ENCODE data around the gene FBXO21.

The FBXO21 gene

GRCh38 chr12:117134059-117134458, 56.2 kb downstream of the FBXO21 start:
- no peaks in the 10 kb centered on the region for H4K20me1 ChIP-seq (ENCODE audit: control insufficient read depth, insufficient read depth, low read depth, low read length)
- no peak overlapping the region for H3K27ac ChIP-seq (ENCODE audit: low read depth, low read length)
- no peaks in the 10 kb centered on the region for H3K9me3 ChIP-seq (ENCODE audit: control insufficient read depth, insufficient read depth, low read length)
- H3K79me2 ChIP-seq (ENCODE audit: control insufficient read depth, low read length) = no peaks in the 10 kb centered on the region
- no peaks in the 10 kb centered on the region for H3K36me3 ChIP-seq (ENCODE audit: control insufficient read depth, low read length)
- H3K4me3 ChIP-seq (ENCODE audit: low read length) = no peak overlapping the region
- H3K4me2 ChIP-seq (ENCODE audit: low read length) = peak overlapping the region; percentile 43
- 0 out of 2 replicates have a peak, but pooled peaks cover under 1% of the 10 kb centered on the region for H3F3A ChIP-seq (ENCODE audit: control insufficient read depth, insufficient read depth)
- no peak for TF ChIP-seq EZH2phosphoT487 (IDR thresholded peaks at IDR 0.05; ENCODE audit: borderline replicate concordance, low read length)
- TF ChIP-seq, protein P1, sequence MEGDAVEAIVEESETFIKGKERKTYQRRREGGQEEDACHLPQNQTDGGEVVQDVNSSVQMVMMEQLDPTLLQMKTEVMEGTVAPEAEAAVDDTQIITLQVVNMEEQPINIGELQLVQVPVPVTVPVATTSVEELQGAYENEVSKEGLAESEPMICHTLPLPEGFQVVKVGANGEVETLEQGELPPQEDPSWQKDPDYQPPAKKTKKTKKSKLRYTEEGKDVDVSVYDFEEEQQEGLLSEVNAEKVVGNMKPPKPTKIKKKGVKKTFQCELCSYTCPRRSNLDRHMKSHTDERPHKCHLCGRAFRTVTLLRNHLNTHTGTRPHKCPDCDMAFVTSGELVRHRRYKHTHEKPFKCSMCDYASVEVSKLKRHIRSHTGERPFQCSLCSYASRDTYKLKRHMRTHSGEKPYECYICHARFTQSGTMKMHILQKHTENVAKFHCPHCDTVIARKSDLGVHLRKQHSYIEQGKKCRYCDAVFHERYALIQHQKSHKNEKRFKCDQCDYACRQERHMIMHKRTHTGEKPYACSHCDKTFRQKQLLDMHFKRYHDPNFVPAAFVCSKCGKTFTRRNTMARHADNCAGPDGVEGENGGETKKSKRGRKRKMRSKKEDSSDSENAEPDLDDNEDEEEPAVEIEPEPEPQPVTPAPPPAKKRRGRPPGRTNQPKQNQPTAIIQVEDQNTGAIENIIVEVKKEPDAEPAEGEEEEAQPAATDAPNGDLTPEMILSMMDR (IDR thresholded peaks at IDR 0.05; ENCODE audit: low read depth, low read length, poor library complexity, severe bottlenecking) = no peak
- no peaks in the 10 kb centered on the region for H3K27me3 ChIP-seq (ENCODE audit: control insufficient read depth, low read length)
- H3K4me1 ChIP-seq (ENCODE audit: control insufficient read depth, low read length) = peaks cover 11% of the 10 kb centered on the region
- H3K9me2 ChIP-seq (replicated peaks; ENCODE audit: control insufficient read depth, low read length) = no peaks in the 10 kb centered on the region

GRCh38 chr12:117130801-117131200, 59.5 kb downstream of the FBXO21 start:
- TF ChIP-seq, protein P1 (IDR thresholded peaks at IDR 0.05; ENCODE audit: low read depth, low read length, poor library complexity, severe bottlenecking) = no peak
- TF ChIP-seq EZH2phosphoT487 (IDR thresholded peaks at IDR 0.05; ENCODE audit: borderline replicate concordance, low read length) = no peak
- H3K4me3 ChIP-seq (ENCODE audit: low read length) = no peak overlapping the region

DNA sequence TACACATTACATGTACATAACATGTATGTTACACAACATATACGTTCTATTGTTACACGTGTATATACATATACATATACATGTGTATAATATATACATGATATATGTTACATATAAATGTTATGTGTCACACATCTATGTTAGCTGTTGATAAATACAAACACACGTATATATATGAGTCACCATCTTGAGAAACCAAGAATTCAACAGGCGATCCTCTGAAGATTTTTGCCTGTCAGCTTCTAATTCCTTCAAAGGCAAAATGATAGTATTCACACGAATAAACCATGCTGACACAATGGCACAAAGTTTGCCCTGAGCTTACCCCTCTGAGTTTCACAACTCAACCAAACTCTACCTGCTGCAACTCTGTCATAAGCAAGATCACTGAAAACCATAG, 60.9 kb downstream of the FBXO21 start:
- H3K27me3 ChIP-seq (ENCODE audit: control insufficient read depth, low read length) = no peaks in the 10 kb centered on the region
- 0 out of 2 replicates have a peak, but pooled peaks cover 6% of the 10 kb centered on the region for H3F3A ChIP-seq (ENCODE audit: control insufficient read depth, insufficient read depth)
- peaks cover 25% of the 10 kb centered on the region; the same call in 1 of the 2 replicates for H3K9me3 ChIP-seq (ENCODE audit: control insufficient read depth, insufficient read depth, low read length)
- peaks cover 10% of the 10 kb centered on the region for H3K4me1 ChIP-seq (ENCODE audit: control insufficient read depth, low read length)
- H3K4me3 ChIP-seq (ENCODE audit: low read length) = no peak overlapping the region
- H4K20me1 ChIP-seq (ENCODE audit: control insufficient read depth, insufficient read depth, low read depth, low read length) = no peaks in the 10 kb centered on the region
- H3K79me2 ChIP-seq (ENCODE audit: control insufficient read depth, low read length) = no peaks in the 10 kb centered on the region
- no peaks in the 10 kb centered on the region for H3K9me2 ChIP-seq (replicated peaks; ENCODE audit: control insufficient read depth, low read length)
- H3K36me3 ChIP-seq (ENCODE audit: control insufficient read depth, low read length) = no peaks in the 10 kb centered on the region
- H3K27ac ChIP-seq (ENCODE audit: low read depth, low read length) = no peak overlapping the region
- no peak overlapping the region for H3K4me2 ChIP-seq (ENCODE audit: low read length)
- TF ChIP-seq EZH2phosphoT487 (IDR thresholded peaks at IDR 0.05; ENCODE audit: borderline replicate concordance, low read length) = no peak
- TF ChIP-seq, protein P1 (IDR thresholded peaks at IDR 0.05; ENCODE audit: low read depth, low read length, poor library complexity, severe bottlenecking) = no peak

More at GRCh38 chr12:117130801-117131200, 59.5 kb downstream of the FBXO21 start:
- H3K9me3 ChIP-seq (ENCODE audit: control insufficient read depth, insufficient read depth, low read length) = peaks cover 25% of the 10 kb centered on the region; the same call in 1 of the 2 replicates
- no peaks in the 10 kb centered on the region for H3K27me3 ChIP-seq (ENCODE audit: control insufficient read depth, low read length)
- no peaks in the 10 kb centered on the region for H3K36me3 ChIP-seq (ENCODE audit: control insufficient read depth, low read length)
- no peak overlapping the region for H3K27ac ChIP-seq (ENCODE audit: low read depth, low read length)
- H3K4me1 ChIP-seq (ENCODE audit: control insufficient read depth, low read length) = peaks cover 11% of the 10 kb centered on the region
- H3F3A ChIP-seq (ENCODE audit: control insufficient read depth, insufficient read depth) = 0 out of 2 replicates have a peak, but pooled peaks cover 6% of the 10 kb centered on the region
- H4K20me1 ChIP-seq (ENCODE audit: control insufficient read depth, insufficient read depth, low read depth, low read length) = no peaks in the 10 kb centered on the region
- H3K9me2 ChIP-seq (replicated peaks; ENCODE audit: control insufficient read depth, low read length) = no peaks in the 10 kb centered on the region
- H3K79me2 ChIP-seq (ENCODE audit: control insufficient read depth, low read length) = no peaks in the 10 kb centered on the region
- H3K4me2 ChIP-seq (ENCODE audit: low read length) = no peak overlapping the region

Measured in DOHH2 (cell line).